ENCODE data around the gene PAPSS1. TPM values are rescaled to one million over a fixed set of nuclear protein-coding genes. Genes with fewer than 3 reads are reported as not detected.
"Not testable (repeated sequence)": the region's sequence is repeated elsewhere in the genome, so short reads cannot be mapped to it uniquely, and the experiment has no call there.

The PAPSS1 gene
- total and polyA plus RNA-seq, 2 experiments from 2014 or later = 72.0 to 85.8 TPM

DNA sequence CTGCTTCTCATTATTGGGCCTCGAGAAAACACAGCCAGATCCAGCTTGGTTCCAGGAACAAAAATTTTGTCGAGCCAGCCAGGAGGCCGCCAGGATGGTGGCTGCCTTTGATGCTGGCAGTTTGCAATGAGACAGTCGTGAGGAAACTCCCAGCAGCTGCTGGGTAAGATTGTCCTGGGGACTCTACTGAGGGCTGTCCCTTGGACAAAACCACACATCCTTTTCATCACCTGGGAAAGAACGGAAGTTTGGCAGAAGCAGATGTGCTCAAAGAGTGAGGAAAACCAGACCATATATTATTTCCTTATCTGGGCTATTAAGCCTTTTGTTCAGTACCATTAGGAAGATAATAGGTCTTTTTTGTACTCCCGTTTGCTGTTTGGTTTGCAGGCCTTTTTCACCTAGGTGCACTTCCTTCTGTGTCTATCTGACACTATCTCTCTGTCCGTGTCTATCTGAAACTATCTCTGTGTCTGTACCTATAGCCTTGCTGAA is 13.4 kb upstream of the PAPSS1 start:
- Histone ChIP-seq H3K4me3 (no peak overlapping the region), H3K9me2 (ENCODE audit: insufficient read depth) (no peaks in the 10 kb centered on the region; the same call in 1 of the 2 replicates), H3K4me2 (peak overlapping the region; percentile 71), H3K27ac (ENCODE audit: low read depth) (no peak overlapping the region), H3K79me2 (replicated peaks; ENCODE audit: insufficient read depth) (no peaks in the 10 kb centered on the region), H3K27me3 (ENCODE audit: insufficient read depth) (peaks cover 8% of the 10 kb centered on the region; the same call in 1 of the 2 replicates), H3K4me1 (ENCODE audit: insufficient read depth) (peaks cover 17% of the 10 kb centered on the region), H4K20me1 (replicated peaks; ENCODE audit: insufficient read depth) (no peaks in the 10 kb centered on the region), H3F3A (replicated peaks; ENCODE audit: low read depth) (no peaks in the 10 kb centered on the region), H2AFZ (0 out of 2 replicates have a peak overlapping the region, but pooled peaks have one; percentile 38), H3K36me3 (ENCODE audit: insufficient read depth) (no peaks in the 10 kb centered on the region)
- ATAC-seq = peak; percentile 27; the same call in 2 of the 3 replicates
- TF ChIP-seq NANOG (IDR thresholded peaks at IDR 0.05; ENCODE audit: borderline replicate concordance) (no peak), JUNB (IDR thresholded peaks at IDR 0.05; ENCODE audit: unreplicated experiment) (no peak), ZNF114 (CRISPR knock-in tag; IDR thresholded peaks at IDR 0.05) (no peak)
- Mint-ChIP-seq H3K4me1 (peaks cover 17% of the 10 kb centered on the region), H3K27me3 (ENCODE audit: insufficient read depth, low read depth, poor library complexity) (peaks cover 5% of the 10 kb centered on the region), H3K4me3 (no peak overlapping the region), H3K36me3 (ENCODE audit: low read depth) (no peaks in the 10 kb centered on the region; the same call in 2 of the 3 replicates), H3K27ac (no peak overlapping the region), H3K9me3 (no peaks in the 10 kb centered on the region)
- DNase-seq (ENCODE audit: low spot score) = no peak

DNA sequence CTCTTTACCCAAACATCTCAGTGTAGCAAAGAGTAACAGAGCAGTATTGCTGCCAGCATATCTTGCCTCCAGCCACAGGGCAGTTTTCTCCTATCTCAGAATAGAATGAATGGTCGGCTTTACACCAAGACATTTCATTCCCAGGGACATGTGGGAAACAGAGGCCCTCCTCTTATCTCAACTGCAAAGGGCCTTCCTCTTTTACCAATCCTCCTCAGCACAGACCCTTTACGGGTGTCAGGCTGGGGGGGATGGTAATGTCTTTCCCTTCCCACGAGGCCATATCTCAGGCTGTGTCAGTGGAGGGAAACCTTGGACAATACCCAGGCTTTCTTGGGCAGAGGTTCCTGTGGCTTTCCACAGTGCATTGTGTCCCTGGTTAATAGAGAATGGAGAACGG is 9.0 kb upstream of the PAPSS1 start:
- not testable (repeated sequence) for H3K4me3 Mint-ChIP-seq; H3K27ac ChIP-seq (ENCODE audit: low read depth); ATAC-seq

GRCh38 chr4:107726131-107726925 is 6.3 kb upstream of the PAPSS1 start:
- not testable (repeated sequence) for H3K27me3 Mint-ChIP-seq (ENCODE audit: insufficient read depth, low read depth, poor library complexity); DNase-seq (ENCODE audit: low spot score); H3K27ac Mint-ChIP-seq; H4K20me1 ChIP-seq (replicated peaks; ENCODE audit: insufficient read depth); H3K9me3 Mint-ChIP-seq; H3K36me3 Mint-ChIP-seq (ENCODE audit: low read depth); ATAC-seq; H3K4me3 ChIP-seq; H3K9me2 ChIP-seq (ENCODE audit: insufficient read depth); H3K4me1 ChIP-seq (ENCODE audit: insufficient read depth); H3K27me3 ChIP-seq (ENCODE audit: insufficient read depth); H3K27ac ChIP-seq (ENCODE audit: low read depth); H3K79me2 ChIP-seq (replicated peaks; ENCODE audit: insufficient read depth); H3K4me2 ChIP-seq; H2AFZ ChIP-seq; H3K4me3 Mint-ChIP-seq; H3K36me3 ChIP-seq (ENCODE audit: insufficient read depth); H3F3A ChIP-seq (replicated peaks; ENCODE audit: low read depth); H3K4me1 Mint-ChIP-seq

More for the DNA sequence above, 9.0 kb upstream of the PAPSS1 start:
- H3K27me3 ChIP-seq (ENCODE audit: insufficient read depth); H3K4me3 ChIP-seq; H3K27ac Mint-ChIP-seq; H3K27me3 Mint-ChIP-seq (ENCODE audit: insufficient read depth, low read depth, poor library complexity); H3K36me3 Mint-ChIP-seq (ENCODE audit: low read depth); H3K9me3 Mint-ChIP-seq; H3K36me3 ChIP-seq (ENCODE audit: insufficient read depth); H3K79me2 ChIP-seq (replicated peaks; ENCODE audit: insufficient read depth); H3K9me2 ChIP-seq (ENCODE audit: insufficient read depth); H2AFZ ChIP-seq; DNase-seq (ENCODE audit: low spot score); H4K20me1 ChIP-seq (replicated peaks; ENCODE audit: insufficient read depth); H3F3A ChIP-seq (replicated peaks; ENCODE audit: low read depth); H3K4me2 ChIP-seq: not testable (repeated sequence)
- peaks cover 11% of the 10 kb centered on the region for H3K4me1 ChIP-seq (ENCODE audit: insufficient read depth)
- peaks cover 11% of the 10 kb centered on the region for H3K4me1 Mint-ChIP-seq
